Panc1 (cell line): Measurements from ENCODE around the gene WDR27.

Source experiments
- POLR2AphosphoS5 ChIP-seq: IDR thresholded peaks from 2 replicates; pipeline ENCODE4 v1.6.1; 2012; ENCODE audit warnings: mild to moderate bottlenecking, low read depth, low read length, moderate library complexity
- SIN3A ChIP-seq: IDR thresholded peaks from 2 replicates; pipeline ENCODE4 v1.6.1; 2012; ENCODE audit warnings: low read depth, mild to moderate bottlenecking, low read length, moderate library complexity, borderline replicate concordance; ENCODE audit not compliant: insufficient read depth
- TCF7L2 ChIP-seq: IDR thresholded peaks from 2 replicates; pipeline ENCODE4 v1.6.1; 2011; ENCODE audit warnings: mild to moderate bottlenecking, low read depth, low read length, inconsistent platforms
- TF ChIP-seq, protein P1 (sequence below), 2 experiments: IDR thresholded peaks; 2 replicates each; pipeline ENCODE4 v1.6.1; 2011 to 2012; ENCODE audit warnings: low read depth in 2 of 2, control low read depth in 1 of 2, low read length in 1 of 2, mild to moderate bottlenecking in 1 of 2, moderate library complexity in 1 of 2; ENCODE audit not compliant: insufficient read depth in 1 of 2
- TF ChIP-seq, protein P2 (sequence below): fragments of 450-650 bp; IDR thresholded peaks from 2 replicates; pipeline ENCODE4 v1.5.1; 2017; ENCODE audit warnings: mild to moderate bottlenecking

GRCh38 chr6:169638388-169638787 is 63.4 kb downstream of the WDR27 start:
- TF ChIP-seq, protein P1, sequence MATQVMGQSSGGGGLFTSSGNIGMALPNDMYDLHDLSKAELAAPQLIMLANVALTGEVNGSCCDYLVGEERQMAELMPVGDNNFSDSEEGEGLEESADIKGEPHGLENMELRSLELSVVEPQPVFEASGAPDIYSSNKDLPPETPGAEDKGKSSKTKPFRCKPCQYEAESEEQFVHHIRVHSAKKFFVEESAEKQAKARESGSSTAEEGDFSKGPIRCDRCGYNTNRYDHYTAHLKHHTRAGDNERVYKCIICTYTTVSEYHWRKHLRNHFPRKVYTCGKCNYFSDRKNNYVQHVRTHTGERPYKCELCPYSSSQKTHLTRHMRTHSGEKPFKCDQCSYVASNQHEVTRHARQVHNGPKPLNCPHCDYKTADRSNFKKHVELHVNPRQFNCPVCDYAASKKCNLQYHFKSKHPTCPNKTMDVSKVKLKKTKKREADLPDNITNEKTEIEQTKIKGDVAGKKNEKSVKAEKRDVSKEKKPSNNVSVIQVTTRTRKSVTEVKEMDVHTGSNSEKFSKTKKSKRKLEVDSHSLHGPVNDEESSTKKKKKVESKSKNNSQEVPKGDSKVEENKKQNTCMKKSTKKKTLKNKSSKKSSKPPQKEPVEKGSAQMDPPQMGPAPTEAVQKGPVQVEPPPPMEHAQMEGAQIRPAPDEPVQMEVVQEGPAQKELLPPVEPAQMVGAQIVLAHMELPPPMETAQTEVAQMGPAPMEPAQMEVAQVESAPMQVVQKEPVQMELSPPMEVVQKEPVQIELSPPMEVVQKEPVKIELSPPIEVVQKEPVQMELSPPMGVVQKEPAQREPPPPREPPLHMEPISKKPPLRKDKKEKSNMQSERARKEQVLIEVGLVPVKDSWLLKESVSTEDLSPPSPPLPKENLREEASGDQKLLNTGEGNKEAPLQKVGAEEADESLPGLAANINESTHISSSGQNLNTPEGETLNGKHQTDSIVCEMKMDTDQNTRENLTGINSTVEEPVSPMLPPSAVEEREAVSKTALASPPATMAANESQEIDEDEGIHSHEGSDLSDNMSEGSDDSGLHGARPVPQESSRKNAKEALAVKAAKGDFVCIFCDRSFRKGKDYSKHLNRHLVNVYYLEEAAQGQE (IDR thresholded peaks at IDR 0.05; ENCODE audit: insufficient read depth in 1 of 2, low read depth in 2 of 2, low read length in 1 of 2): no peak
- TF ChIP-seq, protein P2, sequence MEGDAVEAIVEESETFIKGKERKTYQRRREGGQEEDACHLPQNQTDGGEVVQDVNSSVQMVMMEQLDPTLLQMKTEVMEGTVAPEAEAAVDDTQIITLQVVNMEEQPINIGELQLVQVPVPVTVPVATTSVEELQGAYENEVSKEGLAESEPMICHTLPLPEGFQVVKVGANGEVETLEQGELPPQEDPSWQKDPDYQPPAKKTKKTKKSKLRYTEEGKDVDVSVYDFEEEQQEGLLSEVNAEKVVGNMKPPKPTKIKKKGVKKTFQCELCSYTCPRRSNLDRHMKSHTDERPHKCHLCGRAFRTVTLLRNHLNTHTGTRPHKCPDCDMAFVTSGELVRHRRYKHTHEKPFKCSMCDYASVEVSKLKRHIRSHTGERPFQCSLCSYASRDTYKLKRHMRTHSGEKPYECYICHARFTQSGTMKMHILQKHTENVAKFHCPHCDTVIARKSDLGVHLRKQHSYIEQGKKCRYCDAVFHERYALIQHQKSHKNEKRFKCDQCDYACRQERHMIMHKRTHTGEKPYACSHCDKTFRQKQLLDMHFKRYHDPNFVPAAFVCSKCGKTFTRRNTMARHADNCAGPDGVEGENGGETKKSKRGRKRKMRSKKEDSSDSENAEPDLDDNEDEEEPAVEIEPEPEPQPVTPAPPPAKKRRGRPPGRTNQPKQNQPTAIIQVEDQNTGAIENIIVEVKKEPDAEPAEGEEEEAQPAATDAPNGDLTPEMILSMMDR: no peak
- TF ChIP-seq POLR2AphosphoS5 (no peak), SIN3A (no peak), TCF7L2 (no peak)
